CD4-positive, alpha-beta memory T cell (primary cell): ENCODE data around the gene POPDC3. TPM values are rescaled to one million over a fixed set of nuclear protein-coding genes. Genes with fewer than 3 reads are reported as not detected.

ENCODE experiments used
- CTCF ChIA-PET: fragments of 350-600 bp; sonication (Branson Sonifier 250); formaldehyde crosslinking; loops from one replicate; lab custom pipeline; 2021; ENCODE audit warnings: inconsistent platforms; ENCODE audit not compliant: partially characterized antibody; lab: Charles Lee
- POLR2A ChIA-PET: fragments of 350-600 bp; sonication (Branson Sonifier 250); formaldehyde crosslinking; loops from one replicate; lab custom pipeline; 2021; ENCODE audit not compliant: partially characterized antibody; lab: Charles Lee
- DNase-seq, 5 donors: peaks; one replicate each; pipeline versions ENCODE4 v3.0.0 to v3.0.0-alpha.2; 2020 to 2022; ENCODE audit warnings: mixed read lengths in 1 of 5
- H3K27ac ChIP-seq: one replicate; pipeline ENCODE4 v1.7.0; 2013; ENCODE audit warnings: low read depth, low read length
- H3K27me3 ChIP-seq: 2 replicates; pipeline ENCODE4 v1.7.0; 2013; ENCODE audit warnings: mild to moderate bottlenecking, low read length, moderate library complexity; ENCODE audit not compliant: insufficient read depth
- H3K36me3 ChIP-seq: 2 replicates; pipeline ENCODE4 v1.7.0; 2013; ENCODE audit warnings: mild to moderate bottlenecking, low read length, moderate library complexity; ENCODE audit not compliant: insufficient read depth
- H3K4me1 ChIP-seq: 2 replicates; pipeline ENCODE4 v1.7.0; 2013; ENCODE audit warnings: mild to moderate bottlenecking, low read length, moderate library complexity; ENCODE audit not compliant: insufficient read depth
- H3K4me3 ChIP-seq, 2 donors: one replicate each; pipeline ENCODE4 v1.7.0; 2013; ENCODE audit warnings: low read length in 2 of 2, mild to moderate bottlenecking in 1 of 2
- H3K9me3 ChIP-seq, 2 donors: one replicate each; pipeline ENCODE4 v1.7.0; 2013; ENCODE audit warnings: low read length in 2 of 2, control low read depth in 1 of 2; ENCODE audit not compliant: control insufficient read depth in 1 of 2
- H3K27ac Mint-ChIP-seq, 7 donors: one replicate each; pipeline ENCODE4 v1.8.0; 2020 to 2021; ENCODE audit warnings: mixed read lengths in 7 of 7, mild to moderate bottlenecking in 6 of 7, inconsistent platforms in 3 of 7, moderate library complexity in 3 of 7
- H3K27me3 Mint-ChIP-seq, 2 donors: one replicate each; pipeline ENCODE4 v1.8.0; 2020 to 2021; ENCODE audit warnings: mixed read lengths in 2 of 2
- H3K36me3 Mint-ChIP-seq, 2 donors: one replicate each; pipeline ENCODE4 v1.8.0; 2020 to 2021; ENCODE audit warnings: mixed read lengths in 2 of 2, inconsistent platforms in 1 of 2, mild to moderate bottlenecking in 1 of 2
- H3K4me1 Mint-ChIP-seq, 4 donors: one replicate each; pipeline ENCODE4 v1.8.0; 2020 to 2021; ENCODE audit warnings: mixed read lengths in 4 of 4, mild to moderate bottlenecking in 1 of 4
- H3K4me3 Mint-ChIP-seq, 8 donors: one replicate each; pipeline ENCODE4 v1.8.0; 2020 to 2021; ENCODE audit warnings: mixed read lengths in 8 of 8, mild to moderate bottlenecking in 7 of 8, moderate library complexity in 6 of 8, inconsistent platforms in 3 of 8
- H3K9me3 Mint-ChIP-seq, 8 donors: one replicate each; pipeline ENCODE4 v1.8.0; 2020 to 2021; ENCODE audit warnings: mixed read lengths in 8 of 8, mild to moderate bottlenecking in 5 of 8, inconsistent platforms in 3 of 8, moderate library complexity in 1 of 8
- intact Hi-C: fragments of 100-400 bp; cut with micrococcal nuclease; formaldehyde crosslinking; loops from one replicate; pipeline ENCODE4 v1.15.1; 2023
- polyA plus RNA-seq, 2 donors: library from polyadenylated mRNA; unstranded; fragments of 300-500 nt; fragmentation: Illumina TruSeq; gene quantifications; one replicate each; pipeline ENCODE4 v1.2.3, GENCODE V29; 2021
- total RNA-seq, 2 experiments: library from RNA; stranded (reverse); gene quantifications; one replicate each; pipeline ENCODE4 v1.2.3, GENCODE V29; 2021

POPDC3 gene
- total and polyA plus RNA-seq, 4 experiments from 2014 or later, result not detected

- no peak for DNase-seq
- POLR2A ChIA-PET, result no interaction called here
- CTCF ChIA-PET, result no interaction called here
- Histone ChIP-seq H3K36me3 (no peaks in the 10 kb centered on the region), H3K27me3 (no peaks in the 10 kb centered on the region), H3K4me1 (no peaks in the 10 kb centered on the region), H3K4me3 (no peak overlapping the region), H3K27ac (no peak overlapping the region), H3K9me3 (no peaks in the 10 kb centered on the region)
- no peak overlapping the region for H3K27ac Mint-ChIP-seq
- H3K4me3 Mint-ChIP-seq, result no peak overlapping the region
- intact Hi-C loops, result no loop called here
- peaks cover 0 to 1% (median 0%) of the 10 kb centered on the region in 8 donors for H3K9me3 Mint-ChIP-seq
- H3K36me3 Mint-ChIP-seq, result no peaks in the 10 kb centered on the region
- peaks cover 0 to 4% of the 10 kb centered on the region in 2 donors for H3K27me3 Mint-ChIP-seq
- H3K4me1 Mint-ChIP-seq, result peaks cover 0 to 2% (median 0%) of the 10 kb centered on the region in 4 donors
Measured at GRCh38 chr6:105215506-105215905, 35.7 kb upstream of the POPDC3 start.

GRCh38 chr6:105214668-105215067 is 34.9 kb upstream of the POPDC3 start:
- Mint-ChIP-seq H3K36me3 (no peaks in the 10 kb centered on the region), H3K4me1 (peaks cover 0 to 2% (median 0%) of the 10 kb centered on the region in 4 donors), H3K27ac (no peak overlapping the region), H3K4me3 (no peak overlapping the region), H3K9me3 (peaks cover 0 to 1% (median 0%) of the 10 kb centered on the region in 8 donors), H3K27me3 (peaks cover 0 to 4% of the 10 kb centered on the region in 2 donors)
- Histone ChIP-seq H3K27ac (no peak overlapping the region), H3K4me3 (no peak overlapping the region), H3K4me1 (no peaks in the 10 kb centered on the region), H3K36me3 (no peaks in the 10 kb centered on the region), H3K27me3 (no peaks in the 10 kb centered on the region), H3K9me3 (no peaks in the 10 kb centered on the region)
- no peak for DNase-seq
- CTCF ChIA-PET, result interaction anchor here (0.7 kb wide), 1 partner anchor 9 kb away, joined by 3 read pairs; no protein-coding TSS in a partner anchor
- POLR2A ChIA-PET, result no interaction called here
- intact Hi-C loops, result no loop called here

- no peak overlapping the region for H3K4me3 Mint-ChIP-seq
- no peak for DNase-seq
- Histone ChIP-seq H3K4me3 (no peak overlapping the region), H3K4me1 (no peaks in the 10 kb centered on the region), H3K36me3 (no peaks in the 10 kb centered on the region), H3K27ac (no peak overlapping the region), H3K27me3 (no peaks in the 10 kb centered on the region), H3K9me3 (no peaks in the 10 kb centered on the region)
- POLR2A ChIA-PET, result no interaction called here
- H3K36me3 Mint-ChIP-seq, result no peaks in the 10 kb centered on the region
- H3K27me3 Mint-ChIP-seq, result peaks cover 0 to 2% of the 10 kb centered on the region in 2 donors
- no peak overlapping the region for H3K27ac Mint-ChIP-seq
- intact Hi-C loops, result no loop called here
- H3K9me3 Mint-ChIP-seq, result no peaks in the 10 kb centered on the region
- CTCF ChIA-PET, result no interaction called here
- peaks cover 0 to 2% (median 0%) of the 10 kb centered on the region in 4 donors for H3K4me1 Mint-ChIP-seq
Measured at GRCh38 chr6:105213272-105213671, 33.5 kb upstream of the POPDC3 start.

GRCh38 chr6:105212587-105212986 is 32.8 kb upstream of the POPDC3 start:
- peaks cover 0 to 2% of the 10 kb centered on the region in 2 donors for H3K27me3 Mint-ChIP-seq
- Histone ChIP-seq H3K27ac (no peak overlapping the region), H3K9me3 (no peaks in the 10 kb centered on the region), H3K4me1 (no peaks in the 10 kb centered on the region), H3K27me3 (no peaks in the 10 kb centered on the region), H3K36me3 (no peaks in the 10 kb centered on the region), H3K4me3 (no peak overlapping the region)
- ChIA-PET POLR2A (no interaction called here), CTCF (no interaction called here)
- no peak overlapping the region for H3K4me3 Mint-ChIP-seq
- intact Hi-C loops, result no loop called here
- no peaks in the 10 kb centered on the region for H3K36me3 Mint-ChIP-seq
- H3K9me3 Mint-ChIP-seq, result no peaks in the 10 kb centered on the region
- no peak for DNase-seq
- peaks cover 0 to 2% (median 0%) of the 10 kb centered on the region in 4 donors for H3K4me1 Mint-ChIP-seq
- no peak overlapping the region for H3K27ac Mint-ChIP-seq

- H3K4me1 ChIP-seq, result no peaks in the 10 kb centered on the region
- Mint-ChIP-seq H3K9me3 (no peaks in the 10 kb centered on the region), H3K4me1 (peaks cover 0 to 2% (median 0%) of the 10 kb centered on the region in 4 donors), H3K36me3 (no peaks in the 10 kb centered on the region), H3K4me3 (no peak overlapping the region), H3K27me3 (peaks cover 0 to 2% of the 10 kb centered on the region in 2 donors), H3K27ac (no peak overlapping the region)
- POLR2A ChIA-PET, result no interaction called here
- intact Hi-C loops, result no loop called here
- no peak for DNase-seq
- CTCF ChIA-PET, result no interaction called here
- no peaks in the 10 kb centered on the region for H3K27me3 ChIP-seq
- H3K36me3 ChIP-seq, result no peaks in the 10 kb centered on the region
- no peak overlapping the region for H3K27ac ChIP-seq
- no peak overlapping the region for H3K4me3 ChIP-seq
- no peaks in the 10 kb centered on the region for H3K9me3 ChIP-seq
Measured at GRCh38 chr6:105211831-105212230, 32.0 kb upstream of the POPDC3 start.

- Mint-ChIP-seq H3K4me3 (no peak overlapping the region), H3K36me3 (no peaks in the 10 kb centered on the region), H3K4me1 (peaks cover 0 to 2% (median 0%) of the 10 kb centered on the region in 4 donors), H3K27ac (no peak overlapping the region), H3K9me3 (no peaks in the 10 kb centered on the region), H3K27me3 (peaks cover under 1 to 2% of the 10 kb centered on the region in 2 donors)
- Histone ChIP-seq H3K27ac (no peak overlapping the region), H3K27me3 (no peaks in the 10 kb centered on the region), H3K9me3 (no peaks in the 10 kb centered on the region), H3K36me3 (no peaks in the 10 kb centered on the region), H3K4me1 (no peaks in the 10 kb centered on the region), H3K4me3 (no peak overlapping the region)
- DNase-seq, result no peak
- CTCF ChIA-PET, result no interaction called here
- POLR2A ChIA-PET, result no interaction called here
- intact Hi-C loops, result no loop called here
Measured at GRCh38 chr6:105210932-105211531, 31.2 kb upstream of the POPDC3 start.

GRCh38 chr6:105209950-105210706 is 30.3 kb upstream of the POPDC3 start:
- H3K27ac Mint-ChIP-seq, result no peak overlapping the region

More at GRCh38 chr6:105209950-105210706, 30.3 kb upstream of the POPDC3 start:
- Histone ChIP-seq H3K4me3 (no peak overlapping the region), H3K27me3 (no peaks in the 10 kb centered on the region), H3K4me1 (no peaks in the 10 kb centered on the region), H3K36me3 (no peaks in the 10 kb centered on the region), H3K27ac (no peak overlapping the region), H3K9me3 (no peaks in the 10 kb centered on the region)
- DNase-seq, result no peak
- ChIA-PET CTCF (interaction anchor here (0.6 kb wide), 1 partner anchor 1155 kb away, joined by 3 read pairs; no protein-coding TSS in a partner anchor), POLR2A (no interaction called here)
- intact Hi-C loops, result no loop called here
- H3K4me1 Mint-ChIP-seq, result peaks cover 0 to 2% (median 0%) of the 10 kb centered on the region in 4 donors
- peaks cover 0 to 4% of the 10 kb centered on the region in 2 donors for H3K27me3 Mint-ChIP-seq
- no peaks in the 10 kb centered on the region for H3K36me3 Mint-ChIP-seq
- no peaks in the 10 kb centered on the region for H3K9me3 Mint-ChIP-seq
- H3K4me3 Mint-ChIP-seq, result no peak overlapping the region
